RWPE1 (cell line): ENCODE data around the gene DYDC2.
A peak's percentile ranks its signal among the peaks of the same experiment; 100 is the strongest.

Source experiments
- CTCF ChIA-PET: fragments of 350-600 bp; sonication (Branson Sonifier 250); formaldehyde crosslinking; extraction: SDS; loops from one replicate; lab custom pipeline; 2021; lab: Yijun Ruan, JAX
- POLR2A ChIA-PET: fragments of 400-600 bp; formaldehyde crosslinking; extraction: SDS; loops from one replicate; lab custom pipeline; 2020; ENCODE audit warnings: antibody characterized with exemption; ENCODE audit not compliant: low non-redundant PET; lab: Yijun Ruan, JAX
- DNase-seq: peaks from one replicate; pipeline ENCODE4 v3.0.0; 2012; ENCODE audit warnings: low spot score
- H3K27ac ChIP-seq: fragments of 450-650 bp; 2 replicates; pipeline ENCODE4 v1.5.1; 2017
- TF ChIP-seq, protein P1 (sequence below): fragments of 450-650 bp; conservative IDR thresholded peaks from 2 replicates; pipeline ENCODE4 v1.5.1; 2017; ENCODE audit warnings: low read depth, mild to moderate bottlenecking

The DYDC2 gene

DNA sequence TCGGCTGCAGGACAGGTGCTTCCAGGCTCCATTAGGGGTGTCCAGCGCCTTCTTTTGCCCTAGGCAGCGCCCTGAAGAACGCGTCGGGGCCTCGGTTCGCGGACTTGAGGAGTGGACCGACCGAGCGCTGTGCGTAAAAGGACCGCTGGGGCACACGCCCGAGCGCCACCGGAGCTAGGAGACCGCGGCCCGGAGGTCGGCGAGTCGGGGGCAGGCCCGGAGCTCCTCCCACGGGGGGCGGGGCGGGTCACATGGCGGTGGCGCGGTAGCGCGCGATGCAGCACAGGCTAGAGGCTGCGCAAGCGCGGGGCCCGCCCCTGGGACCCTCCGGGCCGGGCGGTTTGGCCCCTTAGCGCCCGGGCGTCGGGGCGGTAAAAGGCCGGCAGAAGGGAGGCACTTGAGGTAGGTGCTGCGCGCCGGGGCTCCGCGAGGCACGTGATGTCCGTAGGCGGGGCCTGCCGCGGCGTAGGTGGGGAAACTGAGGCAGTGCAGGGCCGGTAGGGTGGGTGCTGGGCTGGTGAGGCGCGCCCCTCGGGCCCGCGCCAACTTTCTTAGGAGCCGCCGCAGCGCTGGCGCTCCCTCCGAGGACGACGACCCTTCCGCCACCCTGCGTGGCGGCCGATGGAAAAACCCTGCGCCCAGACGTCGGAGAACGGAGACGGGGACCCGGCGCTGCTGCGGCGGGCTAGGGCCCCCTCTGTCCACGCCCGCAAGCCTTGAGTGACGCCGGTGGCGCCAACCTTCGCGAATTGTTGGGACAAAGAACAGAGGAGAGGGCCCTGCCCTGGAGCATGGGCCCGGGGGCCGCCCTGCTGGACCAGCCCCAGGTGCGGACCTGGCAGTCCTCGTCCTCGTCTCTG, 51.9 kb downstream of the DYDC2 start, which contains the start of gene PRXL2A:
PRXL2A (plus strand) TSS at position 310 of the 860 bp plus-strand sequence. CDS start 11,917 bp downstream, outside the sequence.
- ChIA-PET CTCF (interaction anchor here (0.6 to 1.2 kb wide), 4 partner anchors 12 to 97 kb away, joined by 3 to 4 read pairs (median 4); no protein-coding TSS in a partner anchor), POLR2A (interaction anchor here (0.5 to 1.1 kb wide), 4 partner anchors 41 to 45 kb away, joined by 3 to 5 read pairs (median 4); no protein-coding TSS in a partner anchor)
- peak; percentile 73 for DNase-seq
- no peak within 1 kb of the TSS; the same call in 1 of the 2 replicates for H3K27ac ChIP-seq
- TF ChIP-seq, protein P1, sequence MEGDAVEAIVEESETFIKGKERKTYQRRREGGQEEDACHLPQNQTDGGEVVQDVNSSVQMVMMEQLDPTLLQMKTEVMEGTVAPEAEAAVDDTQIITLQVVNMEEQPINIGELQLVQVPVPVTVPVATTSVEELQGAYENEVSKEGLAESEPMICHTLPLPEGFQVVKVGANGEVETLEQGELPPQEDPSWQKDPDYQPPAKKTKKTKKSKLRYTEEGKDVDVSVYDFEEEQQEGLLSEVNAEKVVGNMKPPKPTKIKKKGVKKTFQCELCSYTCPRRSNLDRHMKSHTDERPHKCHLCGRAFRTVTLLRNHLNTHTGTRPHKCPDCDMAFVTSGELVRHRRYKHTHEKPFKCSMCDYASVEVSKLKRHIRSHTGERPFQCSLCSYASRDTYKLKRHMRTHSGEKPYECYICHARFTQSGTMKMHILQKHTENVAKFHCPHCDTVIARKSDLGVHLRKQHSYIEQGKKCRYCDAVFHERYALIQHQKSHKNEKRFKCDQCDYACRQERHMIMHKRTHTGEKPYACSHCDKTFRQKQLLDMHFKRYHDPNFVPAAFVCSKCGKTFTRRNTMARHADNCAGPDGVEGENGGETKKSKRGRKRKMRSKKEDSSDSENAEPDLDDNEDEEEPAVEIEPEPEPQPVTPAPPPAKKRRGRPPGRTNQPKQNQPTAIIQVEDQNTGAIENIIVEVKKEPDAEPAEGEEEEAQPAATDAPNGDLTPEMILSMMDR: no peak

GRCh38 chr10:80409121-80409520, 52.5 kb downstream of the DYDC2 start:
- ChIA-PET POLR2A (no interaction called here), CTCF (interaction anchor here (1.2 kb wide), 1 partner anchor 107 kb away, joined by 4 read pairs; no protein-coding TSS in a partner anchor)
- H3K27ac ChIP-seq: no peak overlapping the region; the same call in 1 of the 2 replicates
- TF ChIP-seq, protein P1: no peak
- DNase-seq: no peak

DNA sequence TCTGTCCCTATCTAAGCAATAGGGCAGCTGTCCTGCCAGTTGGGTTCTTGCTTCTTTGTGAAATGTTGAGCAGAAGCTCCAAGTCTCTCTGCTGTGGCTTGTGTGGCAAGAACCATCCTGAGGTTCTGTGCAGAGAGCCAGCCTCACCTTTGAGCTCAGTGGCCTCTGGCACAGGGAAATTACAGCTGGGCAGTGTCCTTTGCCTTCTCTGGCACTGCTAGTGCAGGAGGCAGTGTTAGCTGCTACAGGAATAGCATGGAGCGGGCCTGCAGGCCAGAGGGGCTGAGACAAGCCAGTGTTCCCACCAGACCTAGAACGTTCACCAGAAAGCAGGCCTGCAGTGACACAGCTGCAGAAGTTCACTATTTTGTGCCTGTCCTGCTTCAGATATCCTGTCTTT, 53.5 kb downstream of the DYDC2 start:
- peak overlapping the region; percentile 54 for H3K27ac ChIP-seq
- DNase-seq: no peak
- TF ChIP-seq, protein P1: no peak
- POLR2A ChIA-PET: no interaction called here
- CTCF ChIA-PET: interaction anchor here (0.6 to 1.2 kb wide), 2 partner anchors 106 to 628 kb away, joined by 3 to 4 read pairs; no protein-coding TSS in a partner anchor

DNA sequence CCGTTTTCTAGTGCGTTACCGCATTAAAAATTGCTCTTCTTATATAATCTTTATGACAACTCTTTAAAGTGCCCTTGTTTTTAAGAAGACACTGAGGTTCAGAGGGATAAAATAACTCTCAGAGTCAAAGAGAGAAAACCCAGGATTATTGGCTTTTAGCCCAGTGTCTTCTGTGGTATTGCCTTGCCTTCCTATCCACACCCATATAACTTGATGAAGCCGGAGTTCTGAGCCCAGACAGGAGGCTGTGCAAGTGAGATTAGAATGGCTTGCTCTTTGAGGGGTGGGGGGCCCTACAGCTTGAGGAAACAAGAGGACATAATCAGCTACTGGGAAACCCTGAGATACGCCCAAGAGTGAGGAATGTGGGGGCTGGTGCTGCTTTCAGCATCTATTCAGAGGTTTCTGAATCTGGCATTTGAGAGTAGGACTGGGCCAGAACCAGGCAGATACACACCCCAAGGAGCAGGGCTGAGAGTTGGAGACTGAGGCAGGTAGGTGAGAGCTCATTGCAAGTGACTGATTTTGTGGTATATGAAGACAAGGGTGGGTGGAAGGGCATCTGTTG, 54.1 kb downstream of the DYDC2 start:
- no peak for DNase-seq
- CTCF ChIA-PET: interaction anchor here (0.6 to 1.3 kb wide), 4 partner anchors 30 to 628 kb away, joined by 3 to 7 read pairs (median 4); no protein-coding TSS in a partner anchor
- H3K27ac ChIP-seq: peak overlapping the region; percentile 55
- POLR2A ChIA-PET: interaction anchor here (0.6 kb wide), 1 partner anchor 99 kb away, joined by 4 read pairs; no protein-coding TSS in a partner anchor
- TF ChIP-seq, protein P1: no peak

DNA sequence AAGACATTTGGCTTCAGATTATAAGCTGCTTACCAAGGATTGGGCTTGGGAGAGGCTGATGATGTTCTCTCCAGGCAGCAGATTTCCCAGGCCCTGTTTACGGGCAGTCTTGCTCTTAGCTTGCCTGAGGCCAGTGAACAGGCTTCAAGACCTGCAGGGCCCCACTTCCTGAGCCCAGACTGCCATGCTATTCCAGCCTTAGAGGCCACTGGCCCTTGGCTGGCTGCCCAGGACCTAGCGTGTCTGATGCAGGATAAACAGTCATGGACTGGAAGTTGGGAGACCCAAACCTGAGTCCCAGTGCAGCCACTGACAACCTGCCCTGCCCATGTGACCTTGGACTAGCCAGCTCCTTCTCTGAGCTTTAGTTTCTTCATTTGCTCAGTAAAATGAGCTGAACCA, 54.7 kb downstream of the DYDC2 start:
- ChIA-PET POLR2A (interaction anchor here (0.6 to 0.8 kb wide), 2 partner anchors 92 to 99 kb away, joined by 3 to 4 read pairs; no protein-coding TSS in a partner anchor), CTCF (interaction anchor here (0.5 to 1.3 kb wide), 5 partner anchors 29 to 918 kb away, joined by 3 to 7 read pairs (median 4); no protein-coding TSS in a partner anchor)
- no peak for DNase-seq
- H3K27ac ChIP-seq: peak overlapping the region; percentile 55
- TF ChIP-seq, protein P1: no peak
